ENCODE measurements around the gene D2HGDH. TPM values are rescaled to one million over a fixed set of nuclear protein-coding genes. Genes with fewer than 3 reads are reported as not detected.
A peak's percentile ranks its signal among the peaks of the same experiment; 100 is the strongest.

The D2HGDH gene
- total and polyA plus RNA-seq, 9 of the 15 experiments (the other 6 are each of a cell fraction or from before 2014, with no cell fraction given): 0.39 to 30.8 (median 10.3) TPM

- TF ChIP-seq TSHZ1 (CRISPR knock-in tag; IDR thresholded peaks at IDR 0.05) (no peak), TEAD2 (tag; IDR thresholded peaks at IDR 0.05) (no peak), ZNF121 (CRISPR knock-in tag; conservative IDR thresholded peaks at IDR 0.05) (peak; percentile 29; the same call in 1 of the 2 replicates), ZEB2 (IDR thresholded peaks at IDR 0.05) (no peak), ZNF584 (CRISPR knock-in tag; IDR thresholded peaks at IDR 0.05; ENCODE audit: low read depth) (no peak), FOXP1 (CRISPR knock-in tag; IDR thresholded peaks at IDR 0.05) (peak; percentile 59; the same call in 1 of the 2 replicates), CREB1 (IDR thresholded peaks at IDR 0.05) (no peak), CREB1 (CRISPR knock-in tag; IDR thresholded peaks at IDR 0.05) (peak; percentile 38; the same call in 1 of the 2 replicates), MBD1 (CRISPR knock-in tag; IDR thresholded peaks at IDR 0.05) (no peak), HDAC2 (IDR thresholded peaks at IDR 0.05) (0 out of 2 replicates have a peak, but pooled peaks have one; percentile 18), ARID3B (CRISPR knock-in tag; IDR thresholded peaks at IDR 0.05; ENCODE audit: borderline replicate concordance) (no peak), ZNF212 (CRISPR knock-in tag; IDR thresholded peaks at IDR 0.05) (no peak), BRF2 (IDR thresholded peaks at IDR 0.05; ENCODE audit: borderline replicate concordance, insufficient read depth, insufficient read length) (no peak), CEBPB (tag; IDR thresholded peaks at IDR 0.05) (0 out of 2 replicates have a peak, but pooled peaks have one; percentile 14), ZNF184 (CRISPR knock-in tag; IDR thresholded peaks at IDR 0.05) (no peak)
These were observed 25.9 kb downstream of the D2HGDH start (continued) for GRCh38 chr2:241760301-241760771.
